Effector memory CD4-positive, alpha-beta T cell (primary cell): ENCODE results near the gene CHPT1.

Experiments
- DNase-seq, 3 donors: peaks; one replicate each; pipeline ENCODE4 v3.0.0-alpha.2; 2020
- H3K27ac ChIP-seq: 2 replicates; pipeline ENCODE4 v1.7.0; 2013; ENCODE audit warnings: mild to moderate bottlenecking, low read length, moderate library complexity; ENCODE audit not compliant: insufficient read depth, poor library complexity, severe bottlenecking
- H3K27me3 ChIP-seq: replicated peaks from 2 replicates; pipeline ENCODE4 v1.7.0; 2013; ENCODE audit warnings: mild to moderate bottlenecking, low read length; ENCODE audit not compliant: insufficient read depth, control insufficient read depth, poor library complexity, severe bottlenecking
- H3K36me3 ChIP-seq: 2 replicates; pipeline ENCODE4 v1.7.0; 2013; ENCODE audit warnings: mild to moderate bottlenecking, low read length, moderate library complexity; ENCODE audit not compliant: control insufficient read depth, insufficient read depth
- H3K4me1 ChIP-seq: 2 replicates; pipeline ENCODE4 v1.7.0; 2013; ENCODE audit warnings: low read length, mild to moderate bottlenecking; ENCODE audit not compliant: control insufficient read depth, insufficient read depth, poor library complexity, severe bottlenecking
- H3K4me3 ChIP-seq: 2 replicates; pipeline ENCODE4 v1.7.0; 2013; ENCODE audit warnings: low read length, low read depth, mild to moderate bottlenecking; ENCODE audit not compliant: insufficient read depth, poor library complexity, severe bottlenecking
- H3K9me3 ChIP-seq: 2 replicates; pipeline ENCODE4 v1.7.0; 2013; ENCODE audit warnings: mild to moderate bottlenecking, low read length, moderate library complexity; ENCODE audit not compliant: control insufficient read depth

CHPT1 gene

DNA sequence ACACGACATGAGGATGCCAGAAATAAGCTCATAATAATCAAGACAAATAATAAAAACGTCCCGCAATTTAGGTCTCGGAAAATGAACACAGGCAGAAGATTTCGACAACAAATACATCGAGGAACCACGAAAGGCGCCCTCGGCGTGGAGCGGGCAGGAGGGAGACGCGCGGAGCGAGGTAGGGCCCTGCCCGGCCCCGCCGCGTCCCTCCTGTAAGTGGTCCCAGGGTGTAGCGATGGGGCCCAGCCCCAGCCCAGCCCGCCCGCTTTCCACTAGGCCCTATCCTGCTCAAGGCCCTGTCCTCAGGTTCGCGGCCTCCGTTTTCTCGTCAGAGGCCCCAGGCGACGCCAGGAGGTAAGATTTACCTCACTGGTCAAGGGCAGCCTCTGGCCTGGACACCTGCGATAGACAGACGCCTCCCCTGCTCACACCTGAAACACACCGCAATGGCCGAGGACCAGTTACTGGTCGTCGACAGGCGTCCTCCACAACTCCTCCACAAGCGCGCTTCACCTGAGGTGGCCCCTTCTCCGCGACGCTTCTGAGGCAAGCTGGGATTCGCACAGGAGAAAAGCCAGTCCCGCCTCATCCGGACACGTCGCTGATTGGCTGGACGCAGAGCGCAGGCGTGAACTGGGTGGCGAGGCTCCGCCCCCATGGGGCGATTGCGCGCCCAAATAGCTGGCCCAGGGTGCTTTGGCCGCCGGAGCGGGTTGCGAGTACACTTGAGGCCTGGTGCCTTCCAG lies 41.7 kb downstream of the CHPT1 start, which contains the start of gene SYCP3:
TSS of gene SYCP3 (minus strand) at position 543 of the 746 bp plus-strand sequence. CDS start 1,527 bp downstream, outside the sequence.
- Histone ChIP-seq H3K36me3 (no peaks in the 10 kb centered on the region), H3K27me3 (no peaks in the 10 kb centered on the region), H3K9me3 (no peaks in the 10 kb centered on the region), H3K4me3 (no peak within 1 kb of the TSS), H3K4me1 (no peaks in the 10 kb centered on the region), H3K27ac (no peak within 1 kb of the TSS)
- DNase-seq: no peak

DNA sequence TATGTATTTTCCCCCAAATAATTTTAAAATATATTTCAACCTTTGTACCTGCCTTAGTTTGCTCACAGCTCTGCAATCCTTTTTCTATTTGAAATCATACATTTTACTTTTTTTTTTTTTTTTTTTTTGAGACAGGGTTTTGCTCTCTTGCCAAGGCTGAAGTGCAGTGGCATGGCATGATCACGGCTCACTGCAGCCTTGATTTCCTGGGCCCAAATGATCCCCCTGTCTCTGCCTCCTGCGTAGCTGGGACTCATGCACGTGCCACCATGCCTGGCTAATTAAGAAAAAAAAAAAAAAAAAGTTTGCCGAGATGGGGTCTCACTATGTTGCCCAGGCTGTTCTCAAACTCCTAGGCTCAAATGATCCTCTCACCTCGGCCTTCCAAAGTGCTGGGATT lies 43.1 kb downstream of the CHPT1 start:
- Histone ChIP-seq H3K36me3 (no peaks in the 10 kb centered on the region), H3K4me1 (no peaks in the 10 kb centered on the region), H3K4me3 (no peak overlapping the region), H3K9me3 (no peaks in the 10 kb centered on the region), H3K27me3 (no peaks in the 10 kb centered on the region), H3K27ac (no peak overlapping the region)
- DNase-seq: no peak

DNA sequence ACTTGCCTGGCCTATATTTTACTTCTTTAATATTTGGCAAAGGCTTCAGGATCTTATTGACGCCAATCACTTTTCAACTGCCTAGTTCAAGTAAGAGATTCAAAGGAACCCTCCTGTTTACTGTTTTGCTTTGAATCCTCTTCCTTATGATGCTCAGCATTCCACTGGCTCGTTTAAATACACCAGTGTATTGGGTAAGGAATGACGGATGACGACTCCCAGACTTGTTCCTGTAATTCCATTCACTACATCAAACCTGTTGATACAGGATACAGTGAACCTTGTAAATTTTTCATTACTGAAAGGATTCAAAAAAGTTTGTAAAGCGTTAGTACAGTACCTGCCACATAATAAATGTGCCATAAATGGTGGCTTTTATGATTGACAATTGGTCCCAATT lies 43.5 kb downstream of the CHPT1 start:
- H3K4me1 ChIP-seq: no peaks in the 10 kb centered on the region
- H3K36me3 ChIP-seq: no peaks in the 10 kb centered on the region
- no peak overlapping the region for H3K4me3 ChIP-seq
- H3K9me3 ChIP-seq: no peaks in the 10 kb centered on the region
- no peaks in the 10 kb centered on the region for H3K27me3 ChIP-seq
- no peak for DNase-seq
- no peak overlapping the region for H3K27ac ChIP-seq

DNA sequence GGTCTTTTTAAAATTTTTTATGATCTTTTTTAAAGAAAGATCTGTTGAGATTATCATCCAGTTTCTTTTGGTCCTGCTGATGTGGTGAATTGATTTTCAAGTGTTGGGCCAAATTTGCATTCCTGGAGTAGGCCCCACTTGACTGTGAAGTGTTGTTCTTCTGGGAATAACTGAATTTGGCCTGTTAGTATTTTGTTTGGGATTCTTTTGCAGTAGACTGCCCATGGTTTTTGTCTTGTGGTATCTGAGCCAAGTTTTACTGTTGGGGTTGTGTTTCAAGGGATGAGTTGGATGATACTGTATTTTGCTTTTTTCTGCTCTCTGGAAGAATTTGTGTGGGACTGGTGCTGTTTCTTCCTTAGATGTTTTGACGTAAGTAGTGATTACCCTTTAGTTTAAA lies 45.8 kb downstream of the CHPT1 start:
- Histone ChIP-seq H3K27me3 (no peaks in the 10 kb centered on the region), H3K9me3 (no peaks in the 10 kb centered on the region), H3K4me3 (no peak overlapping the region), H3K4me1 (no peaks in the 10 kb centered on the region), H3K27ac (no peak overlapping the region), H3K36me3 (no peaks in the 10 kb centered on the region)
- DNase-seq: no peak

DNA sequence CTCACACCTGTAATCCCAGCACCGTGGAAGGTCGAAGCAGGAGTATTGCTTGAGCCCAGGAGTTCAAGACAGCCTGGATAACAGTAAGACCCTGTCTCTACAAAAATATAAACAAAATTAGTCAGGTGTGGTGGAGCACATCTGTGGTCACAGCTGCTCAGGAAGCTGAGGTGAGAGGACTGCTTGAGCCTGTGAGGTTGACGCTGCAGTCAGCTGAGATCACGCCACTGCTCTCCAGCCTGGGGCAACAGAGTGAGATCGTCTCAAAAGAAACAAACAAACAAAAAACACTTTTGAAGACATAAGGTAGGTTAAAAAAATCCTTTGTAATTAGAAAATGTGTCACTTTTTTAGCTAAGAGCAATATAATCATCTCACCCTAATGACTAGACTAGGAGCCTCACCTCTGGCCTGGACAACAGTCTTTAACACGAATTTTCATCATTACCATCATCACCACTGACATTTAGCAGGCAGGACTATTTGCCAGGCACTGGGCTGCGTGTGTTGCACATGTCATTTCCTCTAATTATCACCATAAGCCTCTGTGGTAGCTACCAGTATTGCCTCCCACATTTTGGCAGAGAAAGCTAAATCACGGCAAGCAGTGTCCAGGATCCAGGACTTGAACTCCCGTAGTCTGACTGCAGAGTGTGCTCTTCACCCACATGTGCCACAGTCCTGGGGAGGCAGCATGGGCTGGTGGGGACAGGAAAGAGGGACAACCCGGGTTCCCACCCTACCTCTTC lies 46.5 kb downstream of the CHPT1 start:
- no peak for DNase-seq
- no peaks in the 10 kb centered on the region for H3K27me3 ChIP-seq
- no peak overlapping the region for H3K27ac ChIP-seq
- no peaks in the 10 kb centered on the region for H3K4me1 ChIP-seq
- H3K9me3 ChIP-seq: no peaks in the 10 kb centered on the region
- H3K36me3 ChIP-seq: no peaks in the 10 kb centered on the region
- H3K4me3 ChIP-seq: no peak overlapping the region

DNA sequence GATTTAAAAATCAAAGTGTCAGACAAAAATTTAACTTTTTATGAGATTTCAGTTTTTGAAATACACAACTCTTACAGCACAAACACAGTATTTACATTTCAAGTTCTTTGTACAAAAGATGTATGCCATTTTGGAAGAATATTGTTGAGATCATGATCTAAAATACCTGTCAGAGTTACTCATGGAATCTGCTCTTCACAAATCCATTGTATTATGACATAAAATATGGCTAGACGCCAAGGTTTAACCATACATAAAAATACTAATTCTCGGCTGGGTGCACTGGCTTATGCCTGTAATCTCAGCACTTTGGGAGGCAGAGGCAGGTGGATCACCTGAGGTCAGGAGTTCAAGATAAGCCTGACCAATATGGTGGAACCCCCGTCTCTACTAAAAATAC lies 48.0 kb downstream of the CHPT1 start:
- Histone ChIP-seq H3K27ac (no peak overlapping the region), H3K9me3 (no peaks in the 10 kb centered on the region), H3K36me3 (no peaks in the 10 kb centered on the region), H3K4me3 (no peak overlapping the region), H3K27me3 (no peaks in the 10 kb centered on the region), H3K4me1 (no peaks in the 10 kb centered on the region)
- DNase-seq: no peak

DNA sequence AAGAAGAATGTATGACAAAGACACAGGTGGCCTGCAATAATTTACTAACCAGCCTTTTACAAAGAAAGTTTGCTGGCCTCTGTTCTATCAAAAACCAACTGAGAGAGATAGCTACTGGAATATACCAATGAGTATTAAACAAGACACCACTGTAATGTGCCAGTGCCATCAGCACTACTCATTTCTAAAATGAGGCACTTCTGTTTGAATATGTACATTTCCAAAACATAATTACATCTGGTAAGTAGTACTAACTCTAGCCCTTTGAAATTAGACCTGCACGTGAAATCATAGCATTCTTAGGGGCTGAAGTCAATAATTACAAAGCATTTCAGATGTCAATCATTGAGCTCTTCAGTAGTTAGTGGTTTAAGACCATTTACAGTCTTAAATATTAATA lies 48.8 kb downstream of the CHPT1 start:
- H3K36me3 ChIP-seq: peaks cover 6% of the 10 kb centered on the region
- no peak overlapping the region for H3K4me3 ChIP-seq

DNA sequence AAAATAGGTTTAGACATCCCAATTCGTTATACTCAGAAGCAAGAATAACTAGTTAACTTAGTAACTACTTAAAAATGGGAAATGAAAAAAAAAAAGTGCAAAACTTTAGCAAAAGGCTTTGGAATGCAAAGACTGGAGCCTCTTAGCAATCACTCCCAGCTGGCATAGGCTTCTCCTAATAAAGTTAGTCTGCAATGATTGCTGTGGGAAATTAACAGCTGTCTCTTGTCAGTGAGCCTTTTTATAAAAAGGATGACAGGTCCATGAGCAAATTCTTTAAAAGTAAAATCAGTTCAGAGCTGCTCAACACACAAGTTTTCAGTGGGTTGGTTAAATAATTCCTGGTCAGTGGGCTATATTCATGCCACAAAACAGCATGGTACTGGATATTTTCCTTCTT lies 49.2 kb downstream of the CHPT1 start:
- Histone ChIP-seq H3K27me3 (no peaks in the 10 kb centered on the region), H3K9me3 (no peaks in the 10 kb centered on the region), H3K4me3 (no peak overlapping the region), H3K4me1 (no peaks in the 10 kb centered on the region), H3K36me3 (peaks cover 10% of the 10 kb centered on the region), H3K27ac (no peak overlapping the region)
- DNase-seq: no peak

More for the DNA sequence above, 48.8 kb downstream of the CHPT1 start:
- no peaks in the 10 kb centered on the region for H3K9me3 ChIP-seq
- H3K4me1 ChIP-seq: no peaks in the 10 kb centered on the region
- H3K27ac ChIP-seq: no peak overlapping the region
- no peak for DNase-seq
- H3K27me3 ChIP-seq: no peaks in the 10 kb centered on the region

DNA sequence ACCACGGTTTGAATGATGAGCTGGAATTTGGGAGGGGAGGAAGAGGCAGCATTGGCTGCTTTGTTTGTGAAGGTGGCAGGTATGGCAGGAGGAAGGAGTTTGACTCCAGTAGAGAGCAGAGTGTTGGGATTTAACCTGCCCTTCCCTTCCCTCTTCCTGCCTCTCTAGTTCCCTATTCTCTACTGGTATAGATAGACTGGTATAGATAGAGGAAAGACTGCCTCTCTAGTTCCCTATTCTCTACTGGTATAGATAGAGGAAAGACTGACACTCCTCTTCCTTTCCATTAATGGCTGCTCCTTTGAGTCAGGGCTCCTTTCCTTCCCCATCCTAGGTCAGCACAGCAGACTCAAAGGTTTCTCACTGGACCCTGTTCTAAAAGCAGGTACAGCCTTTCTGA lies 50.3 kb downstream of the CHPT1 start:
- Histone ChIP-seq H3K4me3 (no peak overlapping the region), H3K27ac (no peak overlapping the region), H3K36me3 (peaks cover 14% of the 10 kb centered on the region), H3K4me1 (no peaks in the 10 kb centered on the region), H3K27me3 (no peaks in the 10 kb centered on the region), H3K9me3 (no peaks in the 10 kb centered on the region)
- DNase-seq: no peak

DNA sequence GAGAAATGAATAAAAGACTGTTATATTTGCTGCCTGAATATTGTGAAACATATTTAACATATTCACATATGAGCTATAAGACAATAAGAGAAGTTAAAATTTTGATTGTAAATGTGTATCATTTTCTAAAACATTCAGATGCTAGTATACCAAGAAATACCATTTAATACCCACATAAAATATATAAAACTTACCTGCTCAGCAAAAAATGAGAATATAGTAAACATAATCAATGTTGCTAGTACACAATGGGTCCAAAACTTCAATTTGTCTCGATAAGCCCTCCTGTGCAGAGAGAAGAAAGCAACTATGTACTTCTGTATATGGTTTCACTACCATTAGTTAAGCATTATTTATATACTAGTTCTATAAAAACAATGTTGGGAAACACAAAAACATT lies 51.5 kb downstream of the CHPT1 start:
- Histone ChIP-seq H3K4me1 (no peaks in the 10 kb centered on the region), H3K9me3 (no peaks in the 10 kb centered on the region), H3K36me3 (peaks cover 18% of the 10 kb centered on the region), H3K4me3 (no peak overlapping the region), H3K27ac (no peak overlapping the region), H3K27me3 (no peaks in the 10 kb centered on the region)
- no peak for DNase-seq
